Measurements from ENCODE around the gene ATP8B2.
A peak's percentile ranks its signal among the peaks of the same experiment; 100 is the strongest.
"Not testable (repeated sequence)": the region's sequence is repeated elsewhere in the genome, so short reads cannot be mapped to it uniquely, and the experiment has no call there.

ATP8B2 gene

DNA sequence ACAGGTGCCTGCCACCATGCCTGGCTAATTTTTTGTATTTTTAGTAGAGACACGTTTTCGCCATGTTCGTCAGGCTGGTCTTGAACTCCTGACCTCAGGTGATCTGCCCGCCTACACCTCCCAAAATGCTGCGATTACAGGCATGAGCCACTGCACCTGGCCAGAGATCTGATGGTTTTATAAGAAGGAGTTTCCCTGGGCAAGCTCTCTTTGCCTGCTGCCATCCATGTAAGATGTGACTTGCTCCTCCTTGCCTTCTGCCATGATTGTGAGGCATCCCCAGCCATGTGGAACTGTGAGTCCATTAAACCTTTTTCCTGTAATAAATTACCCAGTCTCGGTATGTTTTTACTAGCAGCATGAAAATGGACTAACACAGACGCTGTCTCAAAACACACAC is 16.2 kb upstream of the ATP8B2 start:
- H3K9ac ChIP-seq (ENCODE audit: low read length); H3K4me1 ChIP-seq (ENCODE audit: control insufficient read depth, insufficient read depth, low read length); H3K4me3 ChIP-seq (ENCODE audit: low read length); H3K36me3 ChIP-seq (ENCODE audit: control insufficient read depth, insufficient read depth, low read length); H3K27ac ChIP-seq (ENCODE audit: low read depth, low read length); H3K27me3 ChIP-seq (ENCODE audit: control insufficient read depth, insufficient read depth, low read length): not testable (repeated sequence)

GRCh38 chr1:154312229-154313065 is 12.9 kb upstream of the ATP8B2 start:
- H3K4me1 ChIP-seq (ENCODE audit: control insufficient read depth, insufficient read depth, low read length); H3K4me3 ChIP-seq (ENCODE audit: low read length); H3K27ac ChIP-seq (ENCODE audit: low read depth, low read length); H3K27me3 ChIP-seq (ENCODE audit: control insufficient read depth, insufficient read depth, low read length); H3K9ac ChIP-seq (ENCODE audit: low read length); H3K36me3 ChIP-seq (ENCODE audit: control insufficient read depth, insufficient read depth, low read length): not testable (repeated sequence)

DNA sequence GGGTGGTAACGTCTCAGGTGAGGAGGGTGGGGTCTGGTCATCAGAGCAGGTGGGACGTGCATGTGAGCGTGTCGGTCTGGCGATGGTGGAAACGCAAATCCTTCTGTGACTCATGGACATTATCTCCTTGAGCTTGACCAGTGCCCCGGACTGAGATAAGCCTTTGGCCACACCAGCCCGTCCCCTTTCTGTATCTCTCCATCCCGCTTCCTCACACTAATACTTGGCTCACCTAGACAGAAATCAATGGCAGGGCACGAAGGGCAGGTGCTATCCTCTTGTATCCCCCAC is 12.3 kb upstream of the ATP8B2 start:
- no peaks in the 10 kb centered on the region for H3K27me3 ChIP-seq (ENCODE audit: control insufficient read depth, insufficient read depth, low read length)
- H3K9ac ChIP-seq (ENCODE audit: low read length) = no peak overlapping the region
- no peaks in the 10 kb centered on the region for H3K4me1 ChIP-seq (ENCODE audit: control insufficient read depth, insufficient read depth, low read length)
- H3K36me3 ChIP-seq (ENCODE audit: control insufficient read depth, insufficient read depth, low read length) = no peaks in the 10 kb centered on the region
- no peak overlapping the region for H3K27ac ChIP-seq (ENCODE audit: low read depth, low read length)
- H3K4me3 ChIP-seq (ENCODE audit: low read length) = no peak overlapping the region

DNA sequence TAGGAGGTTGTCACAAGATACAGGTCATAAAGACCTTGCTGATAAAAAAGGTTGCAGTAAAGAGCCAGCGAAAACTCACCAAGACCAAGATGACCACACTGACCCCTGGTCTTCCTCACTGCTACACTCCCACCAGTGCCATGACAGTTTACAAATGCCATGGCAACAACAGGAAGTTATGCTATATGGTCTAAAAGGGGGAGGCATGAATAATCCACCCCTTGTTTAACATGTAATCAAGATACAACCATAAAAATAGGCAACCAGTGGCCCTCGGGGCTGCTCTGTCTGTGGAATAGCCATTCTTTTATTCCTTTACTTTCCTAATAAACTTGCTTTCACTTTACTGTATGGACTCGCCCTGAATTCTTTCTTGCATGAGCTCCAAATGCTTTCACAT is 11.1 kb upstream of the ATP8B2 start:
- not testable (repeated sequence) for H3K36me3 ChIP-seq (ENCODE audit: control insufficient read depth, insufficient read depth, low read length); H3K4me1 ChIP-seq (ENCODE audit: control insufficient read depth, insufficient read depth, low read length); H3K4me3 ChIP-seq (ENCODE audit: low read length); H3K27me3 ChIP-seq (ENCODE audit: control insufficient read depth, insufficient read depth, low read length); H3K27ac ChIP-seq (ENCODE audit: low read depth, low read length); H3K9ac ChIP-seq (ENCODE audit: low read length)

DNA sequence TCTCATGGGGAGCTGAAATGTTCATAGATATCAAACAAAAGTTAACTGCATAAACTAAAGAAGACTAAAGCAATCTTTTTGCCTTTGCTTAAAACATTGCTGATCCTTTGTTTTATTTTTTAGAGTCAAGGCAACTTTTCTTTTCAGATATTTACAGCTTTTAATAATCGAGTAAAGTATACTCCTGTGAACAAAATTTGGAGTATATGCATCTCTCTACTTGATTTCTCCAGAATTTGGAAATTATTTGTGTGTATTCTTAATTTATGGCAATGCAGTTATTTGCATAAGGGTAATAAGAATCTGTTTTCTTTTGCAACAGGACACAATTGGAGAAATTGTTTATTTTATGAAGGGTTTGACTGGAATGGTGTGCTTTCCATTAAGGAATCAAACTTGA is 8.6 kb upstream of the ATP8B2 start:
- Histone ChIP-seq H3K4me3 (ENCODE audit: low read length) (no peak overlapping the region), H3K27me3 (ENCODE audit: control insufficient read depth, insufficient read depth, low read length) (no peaks in the 10 kb centered on the region), H3K4me1 (ENCODE audit: control insufficient read depth, insufficient read depth, low read length) (no peaks in the 10 kb centered on the region), H3K36me3 (ENCODE audit: control insufficient read depth, insufficient read depth, low read length) (no peaks in the 10 kb centered on the region), H3K9ac (ENCODE audit: low read length) (no peak overlapping the region), H3K27ac (ENCODE audit: low read depth, low read length) (no peak overlapping the region)

DNA sequence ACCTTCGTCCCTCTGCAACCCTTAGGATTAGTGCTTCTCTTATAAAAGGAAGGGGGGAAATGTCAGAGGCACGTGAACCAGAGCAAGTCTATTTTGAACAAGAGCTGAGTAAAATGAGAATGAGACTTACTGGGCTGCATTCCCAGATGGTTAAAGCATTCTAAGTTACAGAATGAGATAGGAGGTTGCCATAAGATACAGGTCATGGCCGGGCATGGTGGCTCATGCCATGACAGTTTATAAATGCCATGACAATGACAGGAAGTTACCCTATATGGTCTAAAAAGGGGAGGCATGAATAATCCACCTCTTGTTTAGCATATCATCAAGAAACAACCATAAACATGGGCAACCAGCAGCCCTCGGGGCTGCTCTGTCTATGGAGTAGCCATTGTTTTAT is 6.9 kb upstream of the ATP8B2 start:
- Histone ChIP-seq H3K9ac (ENCODE audit: low read length) (no peak overlapping the region), H3K27ac (ENCODE audit: low read depth, low read length) (no peak overlapping the region), H3K36me3 (ENCODE audit: control insufficient read depth, insufficient read depth, low read length) (no peaks in the 10 kb centered on the region), H3K27me3 (ENCODE audit: control insufficient read depth, insufficient read depth, low read length) (no peaks in the 10 kb centered on the region), H3K4me3 (ENCODE audit: low read length) (no peak overlapping the region), H3K4me1 (ENCODE audit: control insufficient read depth, insufficient read depth, low read length) (no peaks in the 10 kb centered on the region)

GRCh38 chr1:154320882-154321608 is 4.3 kb upstream of the ATP8B2 start, which contains the start of gene AQP10:
AQP10 (plus strand) TSS chr1:154321093; CDS start chr1:154321156, 63 bp downstream.
- no peak within 1 kb of the TSS for H3K27ac ChIP-seq (ENCODE audit: low read depth, low read length)

GRCh38 chr1:154321609-154321934 is 3.8 kb upstream of the ATP8B2 start:
- not testable (repeated sequence) for H3K4me3 ChIP-seq (ENCODE audit: low read length); H3K9ac ChIP-seq (ENCODE audit: low read length); H3K27me3 ChIP-seq (ENCODE audit: control insufficient read depth, insufficient read depth, low read length); H3K27ac ChIP-seq (ENCODE audit: low read depth, low read length); H3K4me1 ChIP-seq (ENCODE audit: control insufficient read depth, insufficient read depth, low read length); H3K36me3 ChIP-seq (ENCODE audit: control insufficient read depth, insufficient read depth, low read length)

More at GRCh38 chr1:154320882-154321608, 4.3 kb upstream of the ATP8B2 start, which contains the start of gene AQP10:
- no peak within 1 kb of the TSS for H3K4me3 ChIP-seq (ENCODE audit: low read length)
- peaks cover 2% of the 10 kb centered on the region for H3K4me1 ChIP-seq (ENCODE audit: control insufficient read depth, insufficient read depth, low read length)
- no peaks in the 10 kb centered on the region for H3K27me3 ChIP-seq (ENCODE audit: control insufficient read depth, insufficient read depth, low read length)
- H3K9ac ChIP-seq (ENCODE audit: low read length) = no peak within 1 kb of the TSS
- no peaks in the 10 kb centered on the region for H3K36me3 ChIP-seq (ENCODE audit: control insufficient read depth, insufficient read depth, low read length)

DNA sequence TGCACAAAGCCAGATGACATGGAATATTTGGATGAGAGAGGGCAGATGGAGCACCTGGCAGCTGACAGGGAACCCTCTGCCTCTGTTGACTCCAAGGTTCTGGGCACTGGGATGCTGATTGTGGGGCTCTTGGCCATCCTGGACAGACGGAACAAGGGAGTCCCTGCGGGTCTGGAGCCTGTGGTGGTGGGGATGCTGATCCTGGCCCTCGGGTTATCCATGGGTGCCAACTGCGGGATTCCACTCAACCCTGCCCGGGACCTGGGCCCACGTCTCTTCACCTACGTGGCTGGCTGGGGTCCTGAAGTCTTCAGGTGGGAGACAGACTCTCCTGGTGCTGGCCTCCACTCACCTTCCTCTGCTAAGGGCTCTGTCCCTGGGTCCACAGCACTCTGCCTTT is 1.8 kb upstream of the ATP8B2 start:
- Histone ChIP-seq H3K27ac (ENCODE audit: low read depth, low read length) (no peak overlapping the region), H3K4me3 (ENCODE audit: low read length) (no peak overlapping the region), H3K27me3 (ENCODE audit: control insufficient read depth, insufficient read depth, low read length) (no peaks in the 10 kb centered on the region), H3K9ac (ENCODE audit: low read length) (no peak overlapping the region), H3K36me3 (ENCODE audit: control insufficient read depth, insufficient read depth, low read length) (no peaks in the 10 kb centered on the region), H3K4me1 (ENCODE audit: control insufficient read depth, insufficient read depth, low read length) (peaks cover 17% of the 10 kb centered on the region)

GRCh38 chr1:154324241-154324640 is 1.1 kb upstream of the ATP8B2 start:
- Histone ChIP-seq H3K4me3 (ENCODE audit: low read length) (peak overlapping the region; percentile 85), H3K27ac (ENCODE audit: low read depth, low read length) (no peak overlapping the region), H3K27me3 (ENCODE audit: control insufficient read depth, insufficient read depth, low read length) (no peaks in the 10 kb centered on the region), H3K4me1 (ENCODE audit: control insufficient read depth, insufficient read depth, low read length) (peaks cover 22% of the 10 kb centered on the region), H3K9ac (ENCODE audit: low read length) (no peak overlapping the region), H3K36me3 (ENCODE audit: control insufficient read depth, insufficient read depth, low read length) (no peaks in the 10 kb centered on the region)

DNA sequence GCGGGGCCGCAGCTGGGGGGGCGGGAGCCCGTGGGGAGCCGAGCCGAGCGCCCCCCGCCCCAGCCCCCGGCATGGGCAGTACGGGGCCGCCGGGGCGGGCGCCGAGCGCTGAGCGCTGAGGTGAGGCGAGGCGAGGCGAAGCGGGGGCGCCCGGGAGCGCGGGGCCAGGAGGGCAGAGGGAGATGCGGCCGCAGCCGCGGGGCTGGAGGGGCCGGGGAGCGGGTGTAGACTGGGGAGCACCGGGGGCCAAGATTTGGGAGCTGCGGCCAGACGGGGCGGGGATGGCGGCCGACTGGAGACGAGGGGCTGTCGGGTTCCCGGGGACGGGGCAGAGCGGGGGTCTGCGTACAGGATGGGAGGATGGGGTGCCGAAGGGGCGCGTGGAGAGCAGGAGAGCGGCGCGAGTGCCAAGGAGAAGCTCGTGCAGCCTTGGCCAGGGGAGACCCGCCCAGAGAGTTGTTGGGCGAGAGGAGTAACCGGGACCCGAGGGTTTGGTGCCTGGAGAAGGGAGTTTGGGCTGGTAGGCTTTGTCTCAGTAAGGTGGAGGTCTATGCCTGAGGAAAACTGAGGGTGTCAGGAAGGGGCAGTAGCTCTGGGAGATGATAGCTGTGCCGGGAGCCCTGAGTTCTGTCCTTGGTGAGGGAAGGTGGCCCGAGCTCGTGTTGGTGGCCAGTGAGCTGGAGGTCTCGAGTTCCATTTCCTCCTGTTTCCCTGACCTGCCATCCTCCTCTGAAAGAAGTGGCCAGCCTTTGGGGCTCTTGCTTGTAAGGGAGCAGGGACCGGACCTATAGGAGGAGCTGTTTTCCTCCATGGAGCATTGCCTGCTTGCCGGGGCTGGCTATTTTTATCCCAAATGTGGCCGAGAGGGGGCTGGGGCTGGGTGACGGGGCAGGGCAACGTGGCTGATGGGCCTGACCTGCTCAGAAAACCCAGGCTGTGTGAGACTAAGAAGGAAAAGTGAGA is 539 bp downstream of the ATP8B2 start:
- H3K36me3 ChIP-seq (ENCODE audit: control insufficient read depth, insufficient read depth, low read length) = peaks cover under 1% of the 10 kb centered on the region
- H3K27me3 ChIP-seq (ENCODE audit: control insufficient read depth, insufficient read depth, low read length) = no peaks in the 10 kb centered on the region
- H3K9ac ChIP-seq (ENCODE audit: low read length) = peak overlapping the region; percentile 67
- peak overlapping the region; percentile 90 for H3K27ac ChIP-seq (ENCODE audit: low read depth, low read length)
- H3K4me1 ChIP-seq (ENCODE audit: control insufficient read depth, insufficient read depth, low read length) = peaks cover 25% of the 10 kb centered on the region
- H3K4me3 ChIP-seq (ENCODE audit: low read length) = peak overlapping the region; percentile 81
